DND-41 (cell line): ENCODE measurements around the gene MICAL1.

Experiments
- ATAC-seq: fragments of 200-7000 bp; cut with Tn5 transposase; 3 replicates; pipeline ENCODE4 v1.9.1; 2021; ENCODE audit warnings: low read depth; ENCODE audit not compliant: insufficient read depth
- DNase-seq: peaks from one replicate; pipeline ENCODE4 v3.0.0-alpha.2; 2020
- H2AFZ ChIP-seq: 2 replicates; pipeline ENCODE4 v1.6.0; 2012; ENCODE audit warnings: low read depth, low read length
- H3K27ac ChIP-seq: 2 replicates; pipeline ENCODE4 v1.5.1; 2012; ENCODE audit warnings: low read length, inconsistent platforms
- H3K27me3 ChIP-seq: fragments of 200-600 bp; sonication (generic); 2 replicates; pipeline ENCODE4 v1.6.0; 2012; ENCODE audit warnings: low read length, mild to moderate bottlenecking, inconsistent platforms; ENCODE audit not compliant: insufficient read depth, poor library complexity
- H3K36me3 ChIP-seq: 2 replicates; pipeline ENCODE4 v1.5.1; 2012; ENCODE audit warnings: low read length, inconsistent platforms; ENCODE audit not compliant: insufficient read depth
- H3K4me1 ChIP-seq: 2 replicates; pipeline ENCODE4 v1.5.1; 2012; ENCODE audit warnings: mild to moderate bottlenecking, low read length; ENCODE audit not compliant: insufficient read depth
- H3K4me2 ChIP-seq: 2 replicates; pipeline ENCODE4 v1.6.0; 2012; ENCODE audit warnings: mild to moderate bottlenecking, moderate library complexity, low read length, inconsistent platforms; ENCODE audit not compliant: insufficient read depth
- H3K4me3 ChIP-seq, 2 experiments: fragments of 200-600 bp in 1 of 2; shearing (Covaris generic) in 1 of 2; 2 replicates each; pipeline ENCODE4 v1.5.1; 2012 to 2016; ENCODE audit warnings: inconsistent platforms in 2 of 2, low read length in 2 of 2, mild to moderate bottlenecking in 2 of 2, low read depth in 1 of 2, moderate library complexity in 1 of 2
- H3K79me2 ChIP-seq: 2 replicates; pipeline ENCODE4 v1.6.0; 2012; ENCODE audit warnings: low read length, inconsistent platforms; ENCODE audit not compliant: insufficient read depth
- H3K9ac ChIP-seq: 2 replicates; pipeline ENCODE4 v1.6.0; 2012; ENCODE audit warnings: low read depth, mild to moderate bottlenecking, inconsistent platforms, low read length, moderate library complexity
- H3K9me3 ChIP-seq: 2 replicates; pipeline ENCODE4 v1.5.1; 2012; ENCODE audit warnings: low read length, moderate library complexity, mild to moderate bottlenecking, inconsistent platforms; ENCODE audit not compliant: insufficient read depth, severe bottlenecking
- H4K20me1 ChIP-seq: 2 replicates; pipeline ENCODE4 v1.6.0; 2012; ENCODE audit warnings: low read length; ENCODE audit not compliant: insufficient read depth
- CTCF ChIP-seq: IDR thresholded peaks from 2 replicates; pipeline ENCODE4 v1.5.1; 2012; ENCODE audit warnings: borderline replicate concordance, low read length, moderate library complexity, mild to moderate bottlenecking; ENCODE audit not compliant: poor library complexity, severe bottlenecking; ENCODE audit errors: extremely low read depth
- EZH2 ChIP-seq: IDR thresholded peaks from 3 replicates; pipeline ENCODE4 v1.6.1; 2012; ENCODE audit warnings: borderline replicate concordance, low read depth, mild to moderate bottlenecking, moderate library complexity, low read length, inconsistent platforms; ENCODE audit not compliant: severe bottlenecking

Gene MICAL1

GRCh38 chr6:109446072-109446471 is 9.5 kb downstream of the MICAL1 start:
- Histone ChIP-seq H3K79me2 (peaks cover 6% of the 10 kb centered on the region; the same call in 1 of the 2 replicates), H3K9ac (no peak overlapping the region), H4K20me1 (peaks cover 16% of the 10 kb centered on the region), H3K27me3 (no peaks in the 10 kb centered on the region), H3K9me3 (no peaks in the 10 kb centered on the region), H3K36me3 (peaks cover 59% of the 10 kb centered on the region), H3K4me3 (no peak overlapping the region), H3K4me2 (no peak overlapping the region), H2AFZ (no peak overlapping the region), H3K27ac (no peak overlapping the region), H3K4me1 (peaks cover 32% of the 10 kb centered on the region)
- no peak for DNase-seq
- no peak for ATAC-seq
- TF ChIP-seq CTCF (no peak), EZH2 (no peak)

GRCh38 chr6:109445382-109445781 is 10.2 kb downstream of the MICAL1 start:
- Histone ChIP-seq H2AFZ (no peak overlapping the region), H3K27me3 (no peaks in the 10 kb centered on the region), H3K36me3 (peaks cover 57% of the 10 kb centered on the region), H3K9me3 (no peaks in the 10 kb centered on the region), H4K20me1 (peaks cover 16% of the 10 kb centered on the region), H3K4me1 (peaks cover 31% of the 10 kb centered on the region), H3K79me2 (peaks cover 6% of the 10 kb centered on the region; the same call in 1 of the 2 replicates), H3K27ac (no peak overlapping the region), H3K4me3 (no peak overlapping the region), H3K9ac (no peak overlapping the region), H3K4me2 (no peak overlapping the region)
- ATAC-seq (no peak), DNase-seq (no peak)
- TF ChIP-seq CTCF (no peak), EZH2 (no peak)

GRCh38 chr6:109443425-109443950 is 12.1 kb downstream of the MICAL1 start:
- Histone ChIP-seq H3K27ac (no peak overlapping the region), H3K36me3 (peaks cover 55% of the 10 kb centered on the region), H3K9ac (no peak overlapping the region), H3K4me2 (no peak overlapping the region), H3K9me3 (no peaks in the 10 kb centered on the region), H3K79me2 (peaks cover 6% of the 10 kb centered on the region; the same call in 1 of the 2 replicates), H3K4me1 (peaks cover 33% of the 10 kb centered on the region), H3K27me3 (no peaks in the 10 kb centered on the region), H2AFZ (no peak overlapping the region), H3K4me3 (no peak overlapping the region), H4K20me1 (peaks cover 13% of the 10 kb centered on the region; the same call in 1 of the 2 replicates)
- no peak for DNase-seq
- ATAC-seq: no peak
- TF ChIP-seq EZH2 (no peak), CTCF (no peak)
